Medulla oblongata (tissue), 1 donor: ENCODE measurements around the gene CRHR2.

Source experiments
- DNase-seq: peaks from one replicate; pipeline ENCODE4 v3.0.0-alpha.2; 2015; ENCODE audit errors: extremely low spot score

The CRHR2 gene

GRCh38 chr7:30618080-30618676, 64.1 kb downstream of the CRHR2 start:
- DNase-seq = no peak

GRCh38 chr7:30617359-30617758, 64.9 kb downstream of the CRHR2 start:
- DNase-seq = no peak

GRCh38 chr7:30616318-30616717, 65.9 kb downstream of the CRHR2 start:
- DNase-seq = no peak

GRCh38 chr7:30613366-30614325, 68.6 kb downstream of the CRHR2 start:
- no peak for DNase-seq

GRCh38 chr7:30612658-30613265, 69.5 kb downstream of the CRHR2 start:
- DNase-seq = no peak

- no peak for DNase-seq
These were observed 76.4 kb downstream of the CRHR2 start for GRCh38 chr7:30605832-30606231.

- no peak for DNase-seq
These were observed 77.4 kb downstream of the CRHR2 start for GRCh38 chr7:30604901-30605300.
